ENCODE results near the gene NAALADL2.

NAALADL2 gene

DNA sequence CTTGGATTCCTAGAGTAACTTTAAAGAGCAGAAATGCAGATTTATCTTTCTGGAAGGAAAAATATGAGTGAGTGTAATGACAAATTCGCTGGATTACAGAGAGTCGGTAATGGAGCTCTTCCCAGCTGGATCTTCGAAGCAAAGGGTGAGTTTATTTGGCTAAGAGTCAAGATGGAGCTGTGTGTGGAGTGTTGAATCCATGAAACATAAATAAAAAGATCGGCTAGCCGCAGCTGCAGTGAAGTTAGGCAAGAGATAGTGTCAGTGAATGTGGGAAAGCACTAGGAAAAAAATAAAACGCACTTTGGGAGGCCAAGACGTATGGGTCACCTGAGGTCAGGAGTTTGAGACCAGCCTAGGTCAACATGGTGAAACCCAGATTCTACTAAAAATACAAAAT is 10.3 kb downstream of the NAALADL2 start:
- Histone ChIP-seq H3K36me3 (ENCODE audit: low read length) (no peaks in the 10 kb centered on the region), H3K27ac (ENCODE audit: low read depth, low read length) (no peak overlapping the region), H3K79me2 (ENCODE audit: insufficient read depth, low read length) (no peaks in the 10 kb centered on the region), H3K9me3 (ENCODE audit: insufficient read depth, low read length) (no peaks in the 10 kb centered on the region), H3K27me3 (ENCODE audit: low read length) (no peaks in the 10 kb centered on the region), H2AFZ (ENCODE audit: low read depth, low read length, severe bottlenecking) (no peak overlapping the region), H3K9ac (ENCODE audit: low read length) (no peak overlapping the region), H3K9me2 (replicated peaks; ENCODE audit: insufficient read depth, low read length) (no peaks in the 10 kb centered on the region), H3K4me3 (ENCODE audit: insufficient read depth, low read length, poor library complexity, severe bottlenecking) (no peak overlapping the region), H3F3A (ENCODE audit: insufficient read depth) (no peaks in the 10 kb centered on the region), H4K20me1 (ENCODE audit: low read depth, low read length) (no peaks in the 10 kb centered on the region), H3K4me2 (ENCODE audit: low read depth, low read length, poor library complexity, severe bottlenecking) (no peak overlapping the region)
- TF ChIP-seq, protein P1, sequence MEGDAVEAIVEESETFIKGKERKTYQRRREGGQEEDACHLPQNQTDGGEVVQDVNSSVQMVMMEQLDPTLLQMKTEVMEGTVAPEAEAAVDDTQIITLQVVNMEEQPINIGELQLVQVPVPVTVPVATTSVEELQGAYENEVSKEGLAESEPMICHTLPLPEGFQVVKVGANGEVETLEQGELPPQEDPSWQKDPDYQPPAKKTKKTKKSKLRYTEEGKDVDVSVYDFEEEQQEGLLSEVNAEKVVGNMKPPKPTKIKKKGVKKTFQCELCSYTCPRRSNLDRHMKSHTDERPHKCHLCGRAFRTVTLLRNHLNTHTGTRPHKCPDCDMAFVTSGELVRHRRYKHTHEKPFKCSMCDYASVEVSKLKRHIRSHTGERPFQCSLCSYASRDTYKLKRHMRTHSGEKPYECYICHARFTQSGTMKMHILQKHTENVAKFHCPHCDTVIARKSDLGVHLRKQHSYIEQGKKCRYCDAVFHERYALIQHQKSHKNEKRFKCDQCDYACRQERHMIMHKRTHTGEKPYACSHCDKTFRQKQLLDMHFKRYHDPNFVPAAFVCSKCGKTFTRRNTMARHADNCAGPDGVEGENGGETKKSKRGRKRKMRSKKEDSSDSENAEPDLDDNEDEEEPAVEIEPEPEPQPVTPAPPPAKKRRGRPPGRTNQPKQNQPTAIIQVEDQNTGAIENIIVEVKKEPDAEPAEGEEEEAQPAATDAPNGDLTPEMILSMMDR (IDR thresholded peaks at IDR 0.05; ENCODE audit: insufficient read depth, low read length, poor library complexity, severe bottlenecking): no peak
- no peak for TF ChIP-seq EZH2phosphoT487 (conservative IDR thresholded peaks at IDR 0.05; ENCODE audit: low read length)

DNA sequence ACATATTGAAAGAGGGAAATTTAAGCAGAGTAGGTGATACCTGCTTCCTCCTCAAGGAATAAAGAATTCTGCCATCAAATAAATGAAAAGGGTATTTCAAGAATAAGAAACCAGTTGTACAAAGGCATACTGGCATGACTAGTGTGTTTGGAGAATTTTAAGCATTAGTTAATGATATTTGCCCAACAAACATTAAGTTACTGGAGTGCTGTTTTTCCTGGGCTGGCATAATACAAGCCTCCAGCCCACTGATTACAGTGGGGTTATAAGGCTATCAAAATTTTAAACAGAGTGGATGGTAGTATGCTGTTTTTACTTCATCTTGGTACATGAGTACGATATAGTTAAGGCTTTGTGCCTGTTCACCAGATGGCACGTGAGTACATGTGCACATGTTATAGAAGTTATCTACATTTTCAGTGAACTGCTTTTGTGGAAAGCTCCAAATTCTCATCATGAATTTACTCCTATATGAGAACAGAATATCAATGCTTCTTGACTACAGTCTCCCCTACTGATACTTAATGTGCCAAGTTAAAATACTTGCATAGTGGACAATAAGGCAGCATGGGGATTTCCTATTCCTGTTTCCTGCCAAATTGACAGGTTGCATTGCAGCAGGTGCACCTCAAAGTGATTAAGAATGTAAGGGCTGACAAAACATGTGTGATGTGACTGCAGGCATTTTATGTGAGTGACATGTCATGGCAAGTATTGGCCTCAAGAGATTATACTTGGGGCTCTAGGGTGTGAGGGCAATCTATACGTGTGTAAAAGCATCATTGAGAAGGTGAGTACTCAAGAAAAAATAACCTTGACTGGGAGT is 14.9 kb downstream of the NAALADL2 start:
- no peak for TF ChIP-seq EZH2phosphoT487 (conservative IDR thresholded peaks at IDR 0.05; ENCODE audit: low read length)
- TF ChIP-seq, protein P1 (IDR thresholded peaks at IDR 0.05; ENCODE audit: insufficient read depth, low read length, poor library complexity, severe bottlenecking): no peak
- no peaks in the 10 kb centered on the region for H3K79me2 ChIP-seq (ENCODE audit: insufficient read depth, low read length)
- no peaks in the 10 kb centered on the region for H4K20me1 ChIP-seq (ENCODE audit: low read depth, low read length)
- no peak overlapping the region for H3K27ac ChIP-seq (ENCODE audit: low read depth, low read length)
- H3K36me3 ChIP-seq (ENCODE audit: low read length): no peaks in the 10 kb centered on the region
- no peak overlapping the region for H3K9ac ChIP-seq (ENCODE audit: low read length)
- H3K9me3 ChIP-seq (ENCODE audit: insufficient read depth, low read length): no peaks in the 10 kb centered on the region
- no peak overlapping the region for H2AFZ ChIP-seq (ENCODE audit: low read depth, low read length, severe bottlenecking)
- H3K4me2 ChIP-seq (ENCODE audit: low read depth, low read length, poor library complexity, severe bottlenecking): no peak overlapping the region
- H3K9me2 ChIP-seq (replicated peaks; ENCODE audit: insufficient read depth, low read length): no peaks in the 10 kb centered on the region
- H3K27me3 ChIP-seq (ENCODE audit: low read length): no peaks in the 10 kb centered on the region
- H3K4me3 ChIP-seq (ENCODE audit: insufficient read depth, low read length, poor library complexity, severe bottlenecking): no peak overlapping the region
- no peaks in the 10 kb centered on the region for H3F3A ChIP-seq (ENCODE audit: insufficient read depth)

DNA sequence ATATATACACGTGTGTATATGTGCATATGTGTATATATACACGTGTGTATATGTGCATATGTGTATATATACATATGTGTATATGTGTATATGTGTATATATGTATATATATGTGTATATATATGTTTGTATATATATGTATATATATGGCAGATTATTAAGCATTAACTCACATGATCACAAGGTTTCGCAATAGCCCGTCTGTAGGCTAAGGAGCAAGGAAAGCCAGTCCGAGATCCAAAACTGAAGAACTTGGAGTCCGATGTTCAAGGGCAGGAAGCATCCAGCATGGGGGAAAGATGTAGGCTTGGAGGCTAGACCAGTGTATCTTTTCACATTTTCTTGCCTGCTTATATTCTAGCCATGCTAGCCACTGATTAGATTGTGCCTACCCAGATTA is 23.7 kb downstream of the NAALADL2 start:
- H3K4me2 ChIP-seq (ENCODE audit: low read depth, low read length, poor library complexity, severe bottlenecking): no peak overlapping the region
- H3K27ac ChIP-seq (ENCODE audit: low read depth, low read length): no peak overlapping the region
- no peaks in the 10 kb centered on the region for H3K9me2 ChIP-seq (replicated peaks; ENCODE audit: insufficient read depth, low read length)
- no peak overlapping the region for H3K4me3 ChIP-seq (ENCODE audit: insufficient read depth, low read length, poor library complexity, severe bottlenecking)
- H2AFZ ChIP-seq (ENCODE audit: low read depth, low read length, severe bottlenecking): no peak overlapping the region
- no peaks in the 10 kb centered on the region for H3F3A ChIP-seq (ENCODE audit: insufficient read depth)
- TF ChIP-seq EZH2phosphoT487 (conservative IDR thresholded peaks at IDR 0.05; ENCODE audit: low read length): no peak
- TF ChIP-seq, protein P1 (IDR thresholded peaks at IDR 0.05; ENCODE audit: insufficient read depth, low read length, poor library complexity, severe bottlenecking): no peak
- no peaks in the 10 kb centered on the region for H3K9me3 ChIP-seq (ENCODE audit: insufficient read depth, low read length)
- H3K9ac ChIP-seq (ENCODE audit: low read length): no peak overlapping the region
- H3K79me2 ChIP-seq (ENCODE audit: insufficient read depth, low read length): no peaks in the 10 kb centered on the region
- no peaks in the 10 kb centered on the region for H3K36me3 ChIP-seq (ENCODE audit: low read length)
- no peaks in the 10 kb centered on the region for H3K27me3 ChIP-seq (ENCODE audit: low read length)
- no peaks in the 10 kb centered on the region for H4K20me1 ChIP-seq (ENCODE audit: low read depth, low read length)
